Measurements from ENCODE around the gene SLC22A12. TPM values are rescaled to one million over a fixed set of nuclear protein-coding genes. Genes with fewer than 3 reads are reported as not detected.

The SLC22A12 gene
- total and polyA plus RNA-seq, 7 donors = not detected

GRCh38 chr11:64648551-64648950 lies 57.5 kb downstream of the SLC22A12 start:
- intact Hi-C loops (cut with DNase I) = no loop called here
- H3K4me3 ChIP-seq = no peak overlapping the region

DNA sequence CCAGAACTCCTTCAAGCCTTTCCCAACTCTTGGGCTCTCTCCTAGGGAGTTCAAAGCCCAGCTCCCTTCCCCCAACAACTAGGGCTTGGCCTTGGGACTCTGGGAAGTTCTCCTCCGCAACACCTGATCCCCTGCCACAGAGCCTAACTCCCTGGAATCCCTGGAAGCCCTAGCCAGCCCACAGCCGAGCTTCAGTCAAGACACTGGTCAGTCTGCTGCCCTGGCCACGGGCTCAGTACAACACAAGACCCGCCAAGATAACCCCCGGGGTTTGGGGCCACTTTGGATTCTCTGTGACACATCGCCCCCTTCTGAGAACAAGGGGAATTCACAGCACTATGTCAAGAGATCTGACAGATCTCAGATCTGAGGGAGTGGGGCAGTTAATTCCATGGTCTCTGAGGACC lies 58.3 kb downstream of the SLC22A12 start:
- DNase-seq = no peak
- no peak overlapping the region for H3K27ac ChIP-seq
- WGBS, 2 donors = 22 to 25% methylated on average over 6 of the region's 6 CpGs
- TF ChIP-seq EP300 (IDR thresholded peaks at IDR 0.05) (no peak), CTCF (IDR thresholded peaks at IDR 0.05) (peak in 2 of 4 experiments; percentile 22 to 33)
- H3K36me3 ChIP-seq = no peaks in the 10 kb centered on the region
- peaks cover 0 to under 1% (median 0%) of the 10 kb centered on the region in 3 donors for H3K27me3 ChIP-seq
- peaks cover 0 to 15% (median 7%) of the 10 kb centered on the region in 4 donors for H3K4me1 ChIP-seq
- H3K9me3 ChIP-seq = no peaks in the 10 kb centered on the region
- no peak overlapping the region for H3K4me3 ChIP-seq
- intact Hi-C loops (cut with DNase I) = no loop called here

More at GRCh38 chr11:64648551-64648950, 57.5 kb downstream of the SLC22A12 start:
- H3K27me3 ChIP-seq = peaks cover 0 to 8% (median 0%) of the 10 kb centered on the region in 3 donors
- DNase-seq = no peak
- no peak overlapping the region for H3K27ac ChIP-seq
- TF ChIP-seq EP300 (IDR thresholded peaks at IDR 0.05) = no peak
- TF ChIP-seq CTCF (IDR thresholded peaks at IDR 0.05) = no peak
- TF ChIP-seq POLR2A (IDR thresholded peaks at IDR 0.05) = no peak
- H3K4me1 ChIP-seq = peaks cover 0 to 21% (median 14%) of the 10 kb centered on the region in 4 donors
- whole genome bisulfite sequencing, 2 donors = 89% methylated on average over 9 of the region's 9 CpGs
- H3K36me3 ChIP-seq = no peaks in the 10 kb centered on the region
- H3K9me3 ChIP-seq = no peaks in the 10 kb centered on the region

GRCh38 chr11:64650923-64651523 lies 60.0 kb downstream of the SLC22A12 start:
- TF ChIP-seq POLR2AphosphoS5 (IDR thresholded peaks at IDR 0.05) (no peak), EP300 (IDR thresholded peaks at IDR 0.05) (no peak), POLR2A (IDR thresholded peaks at IDR 0.05) (no peak), CTCF (IDR thresholded peaks at IDR 0.05) (peak in 3 of 4 experiments; percentile 13 to 29 (median 18))
- H3K4me1 ChIP-seq = peaks cover 0 to 15% (median 6%) of the 10 kb centered on the region in 4 donors
- intact Hi-C loops (cut with DNase I) = no loop called here
- 64% methylated on average over 18 of the region's 18 CpGs for WGBS, 2 donors
- H3K4me3 ChIP-seq = no peak overlapping the region
- no peaks in the 10 kb centered on the region for H3K36me3 ChIP-seq
- H3K27ac ChIP-seq = no peak overlapping the region
- no peak for DNase-seq
- H3K9me3 ChIP-seq = no peaks in the 10 kb centered on the region
- H3K27me3 ChIP-seq = no peaks in the 10 kb centered on the region

Other genes starting within 250 kb of the SLC22A12 start
- gene RPS6KA4, start 232.1 kb upstream of the SLC22A12 start, total RNA-seq = 10 to 100 TPM; 15.6 to 24.1 (median 18.6) TPM
- gene RPS6KA4, start 232.1 kb upstream of the SLC22A12 start, polyA plus RNA-seq = 10 to 100 TPM; 14.4 to 48.4 (median 16.6) TPM
- gene SLC22A11, start 35.3 kb upstream of the SLC22A12 start, total RNA-seq = not detected
- under 1 TPM in 2 of 3 donors, not detected in 1; 0.04 to 0.46 TPM for gene SLC22A11, start 35.3 kb upstream of the SLC22A12 start, polyA plus RNA-seq
- 10 to 100 TPM in 2 of 4 donors, 1 to 10 TPM in 2; 6.8 to 20.5 (median 13.7) TPM for gene NRXN2, start 132.0 kb downstream of the SLC22A12 start, total RNA-seq
- gene NRXN2, start 132.0 kb downstream of the SLC22A12 start, polyA plus RNA-seq = 1 to 10 TPM in 2 of 3 donors, under 1 TPM in 1; 0.23 to 4.9 (median 3.0) TPM
- gene RASGRP2, start 152.9 kb downstream of the SLC22A12 start, total RNA-seq = 10 to 100 TPM; 26.7 to 77.0 (median 27.8) TPM
- gene RASGRP2, start 152.9 kb downstream of the SLC22A12 start, polyA plus RNA-seq = 100 to 1,000 TPM in 1 of 3 donors, 1 to 10 TPM in 2; 2.1 to 101 (median 4.8) TPM
- 10 to 100 TPM; 10.5 to 42.1 (median 27.1) TPM for gene PYGM, start 168.8 kb downstream of the SLC22A12 start, total RNA-seq
- 1 to 10 TPM in 2 of 3 donors, under 1 TPM in 1; 0.23 to 2.1 (median 1.8) TPM for gene PYGM, start 168.8 kb downstream of the SLC22A12 start, polyA plus RNA-seq
- 100 to 1,000 TPM; 185 to 381 (median 294) TPM for gene SF1, start 187.3 kb downstream of the SLC22A12 start, total RNA-seq
- 100 to 1,000 TPM in 1 of 3 donors, 10 to 100 TPM in 2; 36.5 to 126 (median 43.2) TPM for gene SF1, start 187.3 kb downstream of the SLC22A12 start, polyA plus RNA-seq
- gene MAP4K2, start 212.0 kb downstream of the SLC22A12 start, total RNA-seq = 10 to 100 TPM; 11.5 to 23.5 (median 16.6) TPM
- 10 to 100 TPM in 2 of 3 donors, 1 to 10 TPM in 1; 9.0 to 19.8 (median 11.1) TPM for gene MAP4K2, start 212.0 kb downstream of the SLC22A12 start, polyA plus RNA-seq
- 10 to 100 TPM in 1 of 4 donors, 1 to 10 TPM in 3; 6.8 to 12.7 (median 8.8) TPM for gene MEN1, start 219.3 kb downstream of the SLC22A12 start, total RNA-seq
- 10 to 100 TPM in 2 of 3 donors, 1 to 10 TPM in 1; 9.0 to 26.1 (median 10.9) TPM for gene MEN1, start 219.3 kb downstream of the SLC22A12 start, polyA plus RNA-seq